Lower leg skin (tissue), 3 donors: Measurements from ENCODE around the gene HRK.

ENCODE experiments used
- POLR2A ChIP-seq, 2 donors: fragments of 450-650 bp; IDR thresholded peaks; one replicate each; pipeline ENCODE4 v1.6.1; 2016 to 2017; ENCODE audit warnings: antibody characterized with exemption in 2 of 2, mild to moderate bottlenecking in 1 of 2, moderate library complexity in 1 of 2
- TF ChIP-seq, protein P1 (sequence below), 3 donors: fragments of 450-650 bp; IDR thresholded peaks; one replicate each; pipeline ENCODE4 v1.5.1; 2016; ENCODE audit warnings: antibody characterized with exemption in 3 of 3, mild to moderate bottlenecking in 3 of 3, moderate library complexity in 2 of 3

DNA sequence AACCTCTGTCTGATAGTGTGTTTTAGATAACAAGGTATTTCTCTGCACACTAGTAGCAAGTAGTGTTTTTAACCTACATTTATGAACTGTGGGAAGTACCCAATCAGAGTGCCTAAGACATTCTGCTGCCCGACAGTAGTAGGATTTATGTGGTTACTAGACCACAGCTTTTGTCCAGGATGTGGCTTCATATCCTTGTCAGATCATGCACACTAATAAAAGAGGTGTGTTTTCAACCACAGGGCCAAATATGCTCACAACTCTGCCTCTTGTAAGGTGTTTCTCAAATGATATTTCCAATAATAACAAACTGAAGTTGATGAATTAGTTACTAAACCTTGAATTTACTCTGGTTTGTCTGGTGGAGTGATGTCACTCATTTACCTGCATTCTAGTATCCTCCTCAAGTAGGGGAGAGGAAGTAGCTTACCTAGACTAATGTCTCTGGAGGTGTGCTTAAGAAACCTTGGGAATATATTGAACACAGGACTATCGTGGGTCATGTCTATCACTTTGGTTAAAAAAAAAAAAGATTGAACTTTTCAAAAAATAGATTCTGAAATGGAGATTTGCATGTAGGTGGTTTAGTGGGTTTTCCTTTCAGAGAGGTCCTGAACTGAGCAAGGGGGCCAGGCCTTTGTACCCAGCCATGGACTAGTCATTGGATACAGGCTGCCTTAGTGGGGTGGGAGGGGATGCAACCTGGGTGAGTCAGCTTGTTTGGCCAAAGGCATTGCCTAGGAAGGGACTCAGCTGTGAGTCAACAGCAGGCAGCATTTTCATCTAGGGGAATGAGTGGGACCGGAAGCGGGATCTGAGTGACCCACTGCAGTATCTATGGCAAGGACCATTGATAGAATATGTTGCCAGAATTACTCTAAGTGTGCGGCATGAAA lies 43.6 kb upstream of the HRK start:
- TF ChIP-seq, protein P1, sequence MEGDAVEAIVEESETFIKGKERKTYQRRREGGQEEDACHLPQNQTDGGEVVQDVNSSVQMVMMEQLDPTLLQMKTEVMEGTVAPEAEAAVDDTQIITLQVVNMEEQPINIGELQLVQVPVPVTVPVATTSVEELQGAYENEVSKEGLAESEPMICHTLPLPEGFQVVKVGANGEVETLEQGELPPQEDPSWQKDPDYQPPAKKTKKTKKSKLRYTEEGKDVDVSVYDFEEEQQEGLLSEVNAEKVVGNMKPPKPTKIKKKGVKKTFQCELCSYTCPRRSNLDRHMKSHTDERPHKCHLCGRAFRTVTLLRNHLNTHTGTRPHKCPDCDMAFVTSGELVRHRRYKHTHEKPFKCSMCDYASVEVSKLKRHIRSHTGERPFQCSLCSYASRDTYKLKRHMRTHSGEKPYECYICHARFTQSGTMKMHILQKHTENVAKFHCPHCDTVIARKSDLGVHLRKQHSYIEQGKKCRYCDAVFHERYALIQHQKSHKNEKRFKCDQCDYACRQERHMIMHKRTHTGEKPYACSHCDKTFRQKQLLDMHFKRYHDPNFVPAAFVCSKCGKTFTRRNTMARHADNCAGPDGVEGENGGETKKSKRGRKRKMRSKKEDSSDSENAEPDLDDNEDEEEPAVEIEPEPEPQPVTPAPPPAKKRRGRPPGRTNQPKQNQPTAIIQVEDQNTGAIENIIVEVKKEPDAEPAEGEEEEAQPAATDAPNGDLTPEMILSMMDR (IDR thresholded peaks at IDR 0.05) = no peak
- no peak for TF ChIP-seq POLR2A (IDR thresholded peaks at IDR 0.05)
